HCT116 (cell line): ENCODE results near the gene DHRS12. TPM values are rescaled to one million over a fixed set of nuclear protein-coding genes. Genes with fewer than 3 reads are reported as not detected.

ENCODE experiments used
- ATAC-seq: fragments of 200-7000 bp; cut with Tn5 transposase; 2 replicates; pipeline ENCODE4 v1.9.1; 2020; ENCODE audit warnings: mild to moderate bottlenecking, moderate library complexity
- BruUV-seq: library from RNA; stranded (reverse); fragments of 400-500 nt; replicated peaks from 2 replicates; lab custom pipeline; 2021; lab: Mats Ljungman, UMichigan
- CTCF ChIA-PET: fragments of 300-600 bp; sonication (Branson Sonifier 250); formaldehyde crosslinking; loops from one replicate; lab custom pipeline; 2021; ENCODE audit warnings: antibody characterized with exemption; lab: Charles Lee
- POLR2A ChIA-PET: fragments of 300-600, 350-600 bp; sonication (Branson Sonifier 250); formaldehyde crosslinking; loops from one replicate; lab custom pipeline; 2021; ENCODE audit warnings: antibody characterized with exemption; lab: Charles Lee
- RAD21 ChIA-PET, 2 experiments: fragments of 300-600 bp; sonication (Branson Sonifier 250); formaldehyde crosslinking; loops; one replicate each; lab custom pipeline; 2023; ENCODE audit warnings: low total read pairs in 2 of 2; ENCODE audit not compliant: uncharacterized antibody in 2 of 2, unreplicated experiment in 2 of 2, low non-redundant PET in 1 of 2; lab: Charles Lee
- DNase-seq: peaks from one replicate; pipeline ENCODE4 v3.0.0-alpha.2; 2010; ENCODE audit warnings: low read depth, low spot score
- H2AFZ ChIP-seq: fragments of 200-600 bp; shearing (Covaris generic), sonication (generic); 2 replicates; pipeline ENCODE4 v1.6.1; 2017; ENCODE audit warnings: low read depth, mixed run types, mixed read lengths, antibody characterized with exemption, low read length; ENCODE audit not compliant: poor library complexity, severe bottlenecking
- H3K27ac ChIP-seq: 2 replicates; pipeline ENCODE4 v1.5.1; 2012; ENCODE audit warnings: low read depth, low read length
- H3K27me3 ChIP-seq: fragments of 200-600 bp; sonication (generic); 2 replicates; pipeline ENCODE4 v1.6.1; 2016; ENCODE audit warnings: mixed run types, low read length, mixed read lengths; ENCODE audit not compliant: insufficient read depth
- H3K36me3 ChIP-seq, 2 experiments: fragments of 200-500 bp in 1 of 2; fragments of 200-600 bp in 1 of 2; sonication (Bioruptor generic) in 1 of 2; sonication (generic) in 1 of 2; 2 replicates each; pipeline versions ENCODE4 v1.5.1 to v1.6.1; 2014 to 2016; ENCODE audit warnings: low read length in 2 of 2, inconsistent platforms in 1 of 2, mixed read lengths in 1 of 2, mixed run types in 1 of 2; ENCODE audit not compliant: insufficient read depth in 2 of 2, control insufficient read depth in 1 of 2
- H3K4me1 ChIP-seq, 2 experiments: fragments of 200-600 bp in 1 of 2; sonication (generic) in 1 of 2; 2 replicates each; pipeline versions ENCODE4 v1.5.1 to v1.6.1; 2012 to 2017; ENCODE audit warnings: low read length in 2 of 2, inconsistent platforms in 1 of 2, mild to moderate bottlenecking in 1 of 2, mixed read lengths in 1 of 2, mixed run types in 1 of 2, moderate library complexity in 1 of 2; ENCODE audit not compliant: insufficient read depth in 2 of 2, control insufficient read depth in 1 of 2
- H3K4me2 ChIP-seq: fragments of 200-600 bp; sonication (generic); 2 replicates; pipeline ENCODE4 v1.6.1; 2017; ENCODE audit warnings: mixed run types, low read length, mixed read lengths
- H3K4me3 ChIP-seq, 2 experiments: fragments of 200-600 bp in 1 of 2; sonication (generic) in 1 of 2; replicated peaks in 1 of 2; 2 replicates each; pipeline ENCODE4 v1.5.1; 2011 to 2016; ENCODE audit warnings: low read length in 2 of 2, control low read depth in 1 of 2, low read depth in 1 of 2, mild to moderate bottlenecking in 1 of 2, mixed read lengths in 1 of 2, mixed run types in 1 of 2
- H3K79me2 ChIP-seq: fragments of 200-600 bp; sonication (generic); 2 replicates; pipeline ENCODE4 v1.6.1; 2017; ENCODE audit warnings: mild to moderate bottlenecking, mixed run types, low read length, moderate library complexity, mixed read lengths; ENCODE audit not compliant: insufficient read depth
- H3K9ac ChIP-seq: fragments of 200-600 bp; sonication (generic); 2 replicates; pipeline ENCODE4 v1.6.1; 2016; ENCODE audit warnings: low read length, mixed read lengths
- H3K9me2 ChIP-seq: fragments of 200-600 bp; sonication (generic), shearing (Covaris generic); 2 replicates; pipeline ENCODE4 v1.6.1; 2017; ENCODE audit warnings: mixed run types, mild to moderate bottlenecking, moderate library complexity; ENCODE audit not compliant: insufficient read depth
- H3K9me3 ChIP-seq, 2 experiments: fragments of 200-500 bp in 1 of 2; fragments of 200-600 bp in 1 of 2; sonication (Bioruptor generic) in 1 of 2; sonication (generic) in 1 of 2; 2 replicates each; pipeline ENCODE4 v1.6.1; 2014 to 2017; ENCODE audit warnings: low read length in 2 of 2, mixed read lengths in 2 of 2, inconsistent platforms in 1 of 2, low read depth in 1 of 2, mild to moderate bottlenecking in 1 of 2, mixed run types in 1 of 2, moderate library complexity in 1 of 2; ENCODE audit not compliant: control insufficient read depth in 1 of 2, insufficient read depth in 1 of 2
- H4K20me1 ChIP-seq: fragments of 200-600 bp; sonication (generic), shearing (Covaris generic); 2 replicates; pipeline ENCODE4 v1.6.1; 2017; ENCODE audit warnings: mixed run types, mild to moderate bottlenecking, moderate library complexity; ENCODE audit not compliant: insufficient read depth
- EGR1 ChIP-seq: IDR thresholded peaks from 2 replicates; pipeline ENCODE4 v1.6.1; 2012; ENCODE audit warnings: low read depth
- EZH2phosphoT487 ChIP-seq: fragments of 200-600 bp; IDR thresholded peaks from 2 replicates; pipeline ENCODE4 v1.6.1; 2018; ENCODE audit warnings: antibody characterized with exemption, borderline replicate concordance
- POLR2AphosphoS5 ChIP-seq: IDR thresholded peaks from 2 replicates; pipeline ENCODE4 v1.6.1; 2011; ENCODE audit warnings: mild to moderate bottlenecking, low read depth, low read length, moderate library complexity
- SIN3A ChIP-seq: IDR thresholded peaks from 2 replicates; pipeline ENCODE4 v1.6.1; 2012; ENCODE audit warnings: low read depth
- SP1 ChIP-seq: IDR thresholded peaks from 2 replicates; pipeline ENCODE4 v1.6.1; 2012; ENCODE audit warnings: low read depth
- SRF ChIP-seq: IDR thresholded peaks from 2 replicates; pipeline ENCODE4 v1.6.1; 2012; ENCODE audit warnings: low read depth
- TCF7L2 ChIP-seq: IDR thresholded peaks from 2 replicates; pipeline ENCODE4 v1.7.0; 2011; ENCODE audit warnings: borderline replicate concordance, inconsistent platforms; ENCODE audit not compliant: insufficient read depth, insufficient read length; ENCODE audit errors: extremely low read depth
- YY1 ChIP-seq: IDR thresholded peaks from 2 replicates; pipeline ENCODE4 v1.6.1; 2011; ENCODE audit warnings: low read length, low read depth, moderate library complexity, mild to moderate bottlenecking; ENCODE audit not compliant: insufficient replicate concordance; ENCODE audit errors: extremely low read depth
- ZBTB33 ChIP-seq: IDR thresholded peaks from 2 replicates; pipeline ENCODE4 v1.6.1; 2011; ENCODE audit warnings: mild to moderate bottlenecking, low read length, moderate library complexity; ENCODE audit not compliant: insufficient replicate concordance; ENCODE audit errors: extremely low read depth
- intact Hi-C: fragments of 100-400 bp; cut with micrococcal nuclease; formaldehyde crosslinking; loops from 2 replicates; pipeline ENCODE4 v1.10.0; 2022
- total RNA-seq: library from RNA; stranded (reverse); gene quantifications from one replicate; pipeline ENCODE4 v1.2.1, GENCODE V29; 2021; ENCODE audit not compliant: unreplicated experiment
- TF ChIP-seq, protein P1 (sequence below), 3 experiments: fragments of 200-600 bp in 1 of 3; sonication (generic) in 1 of 3; IDR thresholded peaks in 2 of 3; conservative IDR thresholded peaks in 1 of 3; 2 replicates each; pipeline ENCODE4 v1.5.1; 2012 to 2017; ENCODE audit warnings: low read depth in 2 of 3, low read length in 2 of 3, antibody characterized with exemption in 1 of 3, borderline replicate concordance in 1 of 3, control low read depth in 1 of 3, mild to moderate bottlenecking in 1 of 3, mixed read lengths in 1 of 3, mixed run types in 1 of 3, moderate library complexity in 1 of 3; ENCODE audit not compliant: insufficient read depth in 1 of 3
- TF ChIP-seq, protein P2 (sequence below): IDR thresholded peaks from 2 replicates; pipeline ENCODE4 v1.6.1; 2012; ENCODE audit warnings: low read depth

The DHRS12 gene
- total RNA-seq, 1 experiment from 2014 or later, result 3.9 TPM

- no peak overlapping the region for H3K9ac ChIP-seq
- TF ChIP-seq SIN3A (no peak), POLR2AphosphoS5 (no peak), SP1 (no peak), EZH2phosphoT487 (no peak), YY1 (no peak), ZBTB33 (no peak), SRF (no peak), TCF7L2 (no peak), EGR1 (no peak)
- TF ChIP-seq, protein P1, sequence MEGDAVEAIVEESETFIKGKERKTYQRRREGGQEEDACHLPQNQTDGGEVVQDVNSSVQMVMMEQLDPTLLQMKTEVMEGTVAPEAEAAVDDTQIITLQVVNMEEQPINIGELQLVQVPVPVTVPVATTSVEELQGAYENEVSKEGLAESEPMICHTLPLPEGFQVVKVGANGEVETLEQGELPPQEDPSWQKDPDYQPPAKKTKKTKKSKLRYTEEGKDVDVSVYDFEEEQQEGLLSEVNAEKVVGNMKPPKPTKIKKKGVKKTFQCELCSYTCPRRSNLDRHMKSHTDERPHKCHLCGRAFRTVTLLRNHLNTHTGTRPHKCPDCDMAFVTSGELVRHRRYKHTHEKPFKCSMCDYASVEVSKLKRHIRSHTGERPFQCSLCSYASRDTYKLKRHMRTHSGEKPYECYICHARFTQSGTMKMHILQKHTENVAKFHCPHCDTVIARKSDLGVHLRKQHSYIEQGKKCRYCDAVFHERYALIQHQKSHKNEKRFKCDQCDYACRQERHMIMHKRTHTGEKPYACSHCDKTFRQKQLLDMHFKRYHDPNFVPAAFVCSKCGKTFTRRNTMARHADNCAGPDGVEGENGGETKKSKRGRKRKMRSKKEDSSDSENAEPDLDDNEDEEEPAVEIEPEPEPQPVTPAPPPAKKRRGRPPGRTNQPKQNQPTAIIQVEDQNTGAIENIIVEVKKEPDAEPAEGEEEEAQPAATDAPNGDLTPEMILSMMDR (IDR thresholded peaks at IDR 0.05 in 2 of 3, conservative IDR thresholded peaks at IDR 0.05 in 1 of 3; ENCODE audit: borderline replicate concordance in 1 of 3, insufficient read depth in 1 of 3, low read depth in 2 of 3, low read length in 2 of 3), result no peak
- TF ChIP-seq, protein P2, sequence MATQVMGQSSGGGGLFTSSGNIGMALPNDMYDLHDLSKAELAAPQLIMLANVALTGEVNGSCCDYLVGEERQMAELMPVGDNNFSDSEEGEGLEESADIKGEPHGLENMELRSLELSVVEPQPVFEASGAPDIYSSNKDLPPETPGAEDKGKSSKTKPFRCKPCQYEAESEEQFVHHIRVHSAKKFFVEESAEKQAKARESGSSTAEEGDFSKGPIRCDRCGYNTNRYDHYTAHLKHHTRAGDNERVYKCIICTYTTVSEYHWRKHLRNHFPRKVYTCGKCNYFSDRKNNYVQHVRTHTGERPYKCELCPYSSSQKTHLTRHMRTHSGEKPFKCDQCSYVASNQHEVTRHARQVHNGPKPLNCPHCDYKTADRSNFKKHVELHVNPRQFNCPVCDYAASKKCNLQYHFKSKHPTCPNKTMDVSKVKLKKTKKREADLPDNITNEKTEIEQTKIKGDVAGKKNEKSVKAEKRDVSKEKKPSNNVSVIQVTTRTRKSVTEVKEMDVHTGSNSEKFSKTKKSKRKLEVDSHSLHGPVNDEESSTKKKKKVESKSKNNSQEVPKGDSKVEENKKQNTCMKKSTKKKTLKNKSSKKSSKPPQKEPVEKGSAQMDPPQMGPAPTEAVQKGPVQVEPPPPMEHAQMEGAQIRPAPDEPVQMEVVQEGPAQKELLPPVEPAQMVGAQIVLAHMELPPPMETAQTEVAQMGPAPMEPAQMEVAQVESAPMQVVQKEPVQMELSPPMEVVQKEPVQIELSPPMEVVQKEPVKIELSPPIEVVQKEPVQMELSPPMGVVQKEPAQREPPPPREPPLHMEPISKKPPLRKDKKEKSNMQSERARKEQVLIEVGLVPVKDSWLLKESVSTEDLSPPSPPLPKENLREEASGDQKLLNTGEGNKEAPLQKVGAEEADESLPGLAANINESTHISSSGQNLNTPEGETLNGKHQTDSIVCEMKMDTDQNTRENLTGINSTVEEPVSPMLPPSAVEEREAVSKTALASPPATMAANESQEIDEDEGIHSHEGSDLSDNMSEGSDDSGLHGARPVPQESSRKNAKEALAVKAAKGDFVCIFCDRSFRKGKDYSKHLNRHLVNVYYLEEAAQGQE, result no peak
- RAD21 ChIA-PET, result no interaction called here
- no peak overlapping the region for H3K27ac ChIP-seq
- no peaks in the 10 kb centered on the region for H3K9me3 ChIP-seq
- DNase-seq (no peak), ATAC-seq (no peak)
- H3K4me1 ChIP-seq, result 0 out of 4 replicates have a peak, but pooled peaks cover 0 to 4% of the 10 kb centered on the region in 2 experiments
- intact Hi-C loops, result no loop called here
- H4K20me1 ChIP-seq, result no peaks in the 10 kb centered on the region
- no peak overlapping the region for H3K4me3 ChIP-seq
- POLR2A ChIA-PET, result no interaction called here
- no peak overlapping the region for H3K4me2 ChIP-seq
- H3K36me3 ChIP-seq, result no peaks in the 10 kb centered on the region
- no TSS peak for BruUV-seq
- H3K27me3 ChIP-seq, result no peaks in the 10 kb centered on the region
- no peaks in the 10 kb centered on the region for H3K9me2 ChIP-seq
- H2AFZ ChIP-seq, result no peak overlapping the region
- CTCF ChIA-PET, result no interaction called here
- H3K79me2 ChIP-seq, result no peaks in the 10 kb centered on the region
These were observed 76.2 kb downstream of the DHRS12 start for GRCh38 chr13:51727634-51728274.
